ENCODE measurements around the gene KRT20. TPM values are rescaled to one million over a fixed set of nuclear protein-coding genes. Genes with fewer than 3 reads are reported as not detected.

Gene KRT20
- polyA plus RNA-seq, 3 donors = not detected

DNA sequence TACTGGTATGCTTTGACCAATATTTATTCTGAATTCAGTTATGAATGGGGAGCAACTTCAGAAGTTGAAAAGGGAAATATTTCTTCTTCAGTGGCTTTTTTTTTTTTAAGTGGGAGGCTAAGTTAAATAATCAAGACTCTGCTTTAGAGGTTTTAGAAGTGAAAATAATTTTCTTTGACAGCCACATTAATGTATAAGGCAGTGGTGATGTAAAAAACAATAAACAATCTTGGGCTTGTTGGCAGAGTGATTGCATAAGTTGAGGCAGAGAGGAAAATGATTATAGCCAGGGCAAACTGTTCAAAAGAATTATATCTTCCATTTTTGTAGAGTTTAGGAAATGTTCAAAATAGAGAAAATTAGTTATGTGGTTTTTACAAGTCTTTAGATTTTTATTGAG is 12.6 kb downstream of the KRT20 start:
- Mint-ChIP-seq H3K4me1 (no peaks in the 10 kb centered on the region), H3K27me3 (ENCODE audit: low read depth in 3 of 3) (peaks cover 3 to 8% (median 6%) of the 10 kb centered on the region in 3 donors), H3K36me3 (no peaks in the 10 kb centered on the region), H3K9me3 (peaks cover 0 to 2% (median 0%) of the 10 kb centered on the region in 7 donors), H3K27ac (no peak overlapping the region), H3K4me3 (no peak overlapping the region)
- Histone ChIP-seq H3K4me3 (replicated peaks in 1 of 3; ENCODE audit: low read depth in 2 of 3, low read length in 3 of 3) (no peak overlapping the region), H3K36me3 (replicated peaks in 1 of 2; ENCODE audit: control insufficient read depth in 1 of 2, insufficient read depth in 2 of 2, low read length in 2 of 2) (no peaks in the 10 kb centered on the region), H3K79me2 (ENCODE audit: insufficient read depth, low read length) (no peaks in the 10 kb centered on the region), H3K4me2 (replicated peaks; ENCODE audit: extremely low read depth, low read length, poor library complexity, severe bottlenecking) (no peak overlapping the region), H4K20me1 (ENCODE audit: insufficient read depth, low read length) (no peaks in the 10 kb centered on the region), H3K4me1 (ENCODE audit: control insufficient read depth in 1 of 2, insufficient read depth in 2 of 2, low read length in 2 of 2) (no peaks in the 10 kb centered on the region), H2AFZ (ENCODE audit: insufficient read depth, low read depth, low read length, poor library complexity, severe bottlenecking) (no peak overlapping the region), H3K27ac (ENCODE audit: low read depth in 1 of 2, low read length in 2 of 2) (no peak overlapping the region), H3K27me3 (ENCODE audit: control insufficient read depth in 2 of 2, insufficient read depth in 2 of 2, low read length in 2 of 2) (peaks cover 2 to 16% of the 10 kb centered on the region in 2 donors), H3K9me3 (replicated peaks in 1 of 2; ENCODE audit: control insufficient read depth in 1 of 2, insufficient read depth in 1 of 2, low read length in 2 of 2) (no peaks in the 10 kb centered on the region), H3K9ac (ENCODE audit: insufficient read depth, low read length, poor library complexity, severe bottlenecking) (no peak overlapping the region)
- no peak for DNase-seq
- TF ChIP-seq, protein P1, sequence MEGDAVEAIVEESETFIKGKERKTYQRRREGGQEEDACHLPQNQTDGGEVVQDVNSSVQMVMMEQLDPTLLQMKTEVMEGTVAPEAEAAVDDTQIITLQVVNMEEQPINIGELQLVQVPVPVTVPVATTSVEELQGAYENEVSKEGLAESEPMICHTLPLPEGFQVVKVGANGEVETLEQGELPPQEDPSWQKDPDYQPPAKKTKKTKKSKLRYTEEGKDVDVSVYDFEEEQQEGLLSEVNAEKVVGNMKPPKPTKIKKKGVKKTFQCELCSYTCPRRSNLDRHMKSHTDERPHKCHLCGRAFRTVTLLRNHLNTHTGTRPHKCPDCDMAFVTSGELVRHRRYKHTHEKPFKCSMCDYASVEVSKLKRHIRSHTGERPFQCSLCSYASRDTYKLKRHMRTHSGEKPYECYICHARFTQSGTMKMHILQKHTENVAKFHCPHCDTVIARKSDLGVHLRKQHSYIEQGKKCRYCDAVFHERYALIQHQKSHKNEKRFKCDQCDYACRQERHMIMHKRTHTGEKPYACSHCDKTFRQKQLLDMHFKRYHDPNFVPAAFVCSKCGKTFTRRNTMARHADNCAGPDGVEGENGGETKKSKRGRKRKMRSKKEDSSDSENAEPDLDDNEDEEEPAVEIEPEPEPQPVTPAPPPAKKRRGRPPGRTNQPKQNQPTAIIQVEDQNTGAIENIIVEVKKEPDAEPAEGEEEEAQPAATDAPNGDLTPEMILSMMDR (IDR thresholded peaks at IDR 0.05) = no peak
- intact Hi-C loops (cut with micrococcal nuclease) = no loop called here

DNA sequence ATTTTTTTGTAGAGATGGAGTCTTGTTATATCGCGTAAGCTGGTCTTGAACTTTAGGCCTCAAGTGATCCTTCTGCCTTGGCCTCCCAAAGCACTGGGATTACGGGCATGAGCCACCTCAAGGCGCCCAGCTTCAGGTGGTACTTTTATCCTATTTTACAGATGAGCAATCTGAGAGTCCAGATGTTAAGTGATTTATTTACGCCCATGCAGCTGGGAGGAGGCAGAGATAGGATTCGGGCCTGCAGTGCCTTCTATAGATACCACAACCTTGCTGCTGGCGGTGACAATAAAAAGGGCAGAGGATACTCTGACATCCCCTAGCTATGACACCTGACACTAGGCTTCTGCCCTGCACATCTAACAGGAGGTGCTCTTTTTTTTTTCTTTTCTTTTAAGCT is 13.7 kb downstream of the KRT20 start:
- no peak overlapping the region for H3K4me3 ChIP-seq (replicated peaks in 1 of 3; ENCODE audit: low read depth in 2 of 3, low read length in 3 of 3)
- Mint-ChIP-seq H3K36me3 (no peaks in the 10 kb centered on the region), H3K4me1 (no peaks in the 10 kb centered on the region), H3K27me3 (ENCODE audit: low read depth in 3 of 3) (peaks cover 4 to 8% (median 7%) of the 10 kb centered on the region in 3 donors), H3K4me3 (no peak overlapping the region), H3K9me3 (peaks cover 0 to 5% (median 0%) of the 10 kb centered on the region in 7 donors), H3K27ac (no peak overlapping the region)
- H3K9me3 ChIP-seq (replicated peaks in 1 of 2; ENCODE audit: control insufficient read depth in 1 of 2, insufficient read depth in 1 of 2, low read length in 2 of 2) = no peaks in the 10 kb centered on the region
- H4K20me1 ChIP-seq (ENCODE audit: insufficient read depth, low read length) = no peaks in the 10 kb centered on the region
- TF ChIP-seq, protein P1 (IDR thresholded peaks at IDR 0.05) = no peak
- no peak for DNase-seq
- H3K27ac ChIP-seq (ENCODE audit: low read depth in 1 of 2, low read length in 2 of 2) = no peak overlapping the region
- H3K9ac ChIP-seq (ENCODE audit: insufficient read depth, low read length, poor library complexity, severe bottlenecking) = no peak overlapping the region
- WGBS (ENCODE audit: insufficient coverage) = no CpG with 5 or more reads among the region's 7 CpGs
- H3K36me3 ChIP-seq (replicated peaks in 1 of 2; ENCODE audit: control insufficient read depth in 1 of 2, insufficient read depth in 2 of 2, low read length in 2 of 2) = no peaks in the 10 kb centered on the region
- H2AFZ ChIP-seq (ENCODE audit: insufficient read depth, low read depth, low read length, poor library complexity, severe bottlenecking) = no peak overlapping the region
- intact Hi-C loops (cut with micrococcal nuclease) = no loop called here
- no peaks in the 10 kb centered on the region for H3K79me2 ChIP-seq (ENCODE audit: insufficient read depth, low read length)
- H3K4me2 ChIP-seq (replicated peaks; ENCODE audit: extremely low read depth, low read length, poor library complexity, severe bottlenecking) = no peak overlapping the region
- peaks cover 2 to 16% of the 10 kb centered on the region in 2 donors for H3K27me3 ChIP-seq (ENCODE audit: control insufficient read depth in 2 of 2, insufficient read depth in 2 of 2, low read length in 2 of 2)
- no peaks in the 10 kb centered on the region for H3K4me1 ChIP-seq (ENCODE audit: control insufficient read depth in 1 of 2, insufficient read depth in 2 of 2, low read length in 2 of 2)
